Activated naive CD4-positive, alpha-beta T cell treated with anti-CD3 and anti-CD28 coated beads, Interleukin-2, amount 10 ng/mL, durations not matched to agents 7 days and 5 days (primary cell): Measurements from ENCODE around the gene KRT86.
A peak's percentile ranks its signal among the peaks of the same experiment; 100 is the strongest.
"Not testable (repeated sequence)": the region's sequence is repeated elsewhere in the genome, so short reads cannot be mapped to it uniquely, and the experiment has no call there.

Source experiments
- CTCF ChIA-PET: fragments of 350-600 bp; sonication (Branson Sonifier 250); formaldehyde crosslinking; loops from one replicate; lab custom pipeline; 2021; ENCODE audit warnings: antibody characterized with exemption; lab: Charles Lee
- DNase-seq: peaks from one replicate; pipeline ENCODE4 v3.0.0-alpha.2; 2020
- H3K27ac Mint-ChIP-seq: one replicate; pipeline ENCODE4 v1.8.0; 2021; ENCODE audit warnings: mild to moderate bottlenecking, moderate library complexity, mixed read lengths
- H3K27me3 Mint-ChIP-seq: one replicate; pipeline ENCODE4 v1.8.0; 2021; ENCODE audit warnings: mild to moderate bottlenecking, mixed read lengths
- H3K36me3 Mint-ChIP-seq: one replicate; pipeline ENCODE4 v1.8.0; 2021; ENCODE audit warnings: mixed read lengths
- H3K4me1 Mint-ChIP-seq: one replicate; pipeline ENCODE4 v1.8.0; 2021; ENCODE audit warnings: mixed read lengths
- H3K4me3 Mint-ChIP-seq: one replicate; pipeline ENCODE4 v1.8.0; 2021; ENCODE audit warnings: mild to moderate bottlenecking, moderate library complexity, mixed read lengths
- H3K9me3 Mint-ChIP-seq: one replicate; pipeline ENCODE4 v1.8.0; 2021; ENCODE audit warnings: mixed read lengths

Gene KRT86

GRCh38 chr12:52291267-52291935, 17.0 kb downstream of the KRT86 start, which contains the start of gene KRT81:
Gene KRT81 (minus strand): TSS chr12:52291534. CDS start chr12:52291465, 69 bp downstream.
- CTCF ChIA-PET, result no interaction called here

GRCh38 chr12:52293926-52294325, 19.5 kb downstream of the KRT86 start:
- Mint-ChIP-seq H3K4me1 (peaks cover 4% of the 10 kb centered on the region), H3K9me3 (no peaks in the 10 kb centered on the region), H3K36me3 (no peaks in the 10 kb centered on the region), H3K4me3 (no peak overlapping the region), H3K27me3 (peaks cover 42% of the 10 kb centered on the region), H3K27ac (no peak overlapping the region)
- DNase-seq, result peak; percentile 6
- CTCF ChIA-PET, result interaction anchor here (1.2 to 2.2 kb wide), 6 partner anchors 14 to 80 kb away, joined by 3 to 9 read pairs (median 4); no protein-coding TSS in a partner anchor

More at GRCh38 chr12:52291267-52291935, 17.0 kb downstream of the KRT86 start, which contains the start of gene KRT81:
- H3K27ac Mint-ChIP-seq, result no peak within 1 kb of the TSS
- peaks cover 42% of the 10 kb centered on the region for H3K27me3 Mint-ChIP-seq
- H3K4me1 Mint-ChIP-seq, result peaks cover 17% of the 10 kb centered on the region
- no peaks in the 10 kb centered on the region for H3K36me3 Mint-ChIP-seq
- no peaks in the 10 kb centered on the region for H3K9me3 Mint-ChIP-seq
- no peak within 1 kb of the TSS for H3K4me3 Mint-ChIP-seq
- DNase-seq, result peak; percentile 11

- H3K9me3 Mint-ChIP-seq, result no peaks in the 10 kb centered on the region
- no peak for DNase-seq
- no peak overlapping the region for H3K4me3 Mint-ChIP-seq
- H3K36me3 Mint-ChIP-seq, result no peaks in the 10 kb centered on the region
- CTCF ChIA-PET, result interaction anchor here (0.6 to 2.2 kb wide), 6 partner anchors 13 to 81 kb away, joined by 3 to 9 read pairs (median 4); no protein-coding TSS in a partner anchor
- peaks cover 4% of the 10 kb centered on the region for H3K4me1 Mint-ChIP-seq
- H3K27me3 Mint-ChIP-seq, result peaks cover 45% of the 10 kb centered on the region
- no peak overlapping the region for H3K27ac Mint-ChIP-seq
Observed at GRCh38 chr12:52294803-52295202, 20.4 kb downstream of the KRT86 start.

DNA sequence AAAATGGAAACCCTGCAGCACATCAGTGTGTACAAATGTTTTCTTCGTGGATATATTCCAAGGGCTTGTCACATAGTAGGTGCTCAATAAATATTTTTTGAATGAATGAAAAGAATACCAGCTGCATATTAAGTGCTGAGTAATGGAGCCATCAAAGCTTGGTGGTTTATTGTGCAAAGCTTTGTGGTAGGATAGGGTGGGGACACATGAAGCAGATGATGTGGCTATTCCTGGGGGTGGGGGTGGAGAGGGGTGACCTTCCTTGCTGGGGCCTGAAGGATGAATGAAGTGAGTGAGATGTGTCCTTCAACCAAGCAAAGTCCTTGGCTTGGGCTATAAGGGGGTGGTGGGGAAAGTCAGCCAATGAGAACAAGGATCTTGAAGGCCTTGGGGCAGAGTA, 21.2 kb downstream of the KRT86 start:
- peaks cover 4% of the 10 kb centered on the region for H3K4me1 Mint-ChIP-seq
- no peak for DNase-seq
- H3K27ac Mint-ChIP-seq, result no peak overlapping the region
- H3K27me3 Mint-ChIP-seq, result peaks cover 46% of the 10 kb centered on the region
- CTCF ChIA-PET, result interaction anchor here (1.1 to 2.2 kb wide), 5 partner anchors 12 to 176 kb away, joined by 3 to 7 read pairs (median 3); no protein-coding TSS in a partner anchor
- no peaks in the 10 kb centered on the region for H3K36me3 Mint-ChIP-seq
- H3K9me3 Mint-ChIP-seq, result no peaks in the 10 kb centered on the region
- no peak overlapping the region for H3K4me3 Mint-ChIP-seq

DNA sequence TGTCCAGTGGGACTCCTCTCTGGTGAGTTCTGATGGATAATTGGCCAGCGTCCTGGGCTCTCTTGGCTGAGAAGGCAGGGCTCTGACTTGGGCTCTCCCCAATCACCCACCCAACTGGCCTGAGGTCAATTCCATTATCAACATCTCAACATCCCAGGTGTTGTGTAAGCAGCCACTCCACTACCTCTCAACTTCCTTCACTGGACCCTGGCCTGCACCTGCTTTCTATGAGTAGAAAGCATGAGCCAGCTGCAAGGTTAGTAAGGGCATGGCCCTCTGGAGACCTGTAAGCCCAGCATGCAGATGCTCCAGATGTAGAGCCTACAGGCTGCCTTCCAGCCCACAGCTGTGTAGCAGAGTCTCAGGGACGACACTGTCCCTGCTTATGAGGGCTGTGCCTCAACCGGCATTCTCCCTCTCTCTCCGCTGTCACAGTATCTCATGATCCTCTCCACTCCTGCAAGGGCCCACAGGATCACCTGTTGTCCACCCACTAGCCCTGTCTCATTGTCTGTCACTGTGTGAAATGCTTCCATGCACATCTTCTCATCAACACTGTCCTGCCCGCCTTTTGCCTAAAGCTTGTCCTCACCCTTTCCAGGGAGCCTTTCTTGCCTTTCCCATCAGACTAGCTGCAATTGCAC, 22.2 kb downstream of the KRT86 start:
- H3K27ac Mint-ChIP-seq, result no peak overlapping the region
- peaks cover 50% of the 10 kb centered on the region for H3K27me3 Mint-ChIP-seq
- no peaks in the 10 kb centered on the region for H3K36me3 Mint-ChIP-seq
- CTCF ChIA-PET, result interaction anchor here (1.1 kb wide), 1 partner anchor 177 kb away, joined by 3 read pairs; no protein-coding TSS in a partner anchor
- no peaks in the 10 kb centered on the region for H3K9me3 Mint-ChIP-seq
- DNase-seq, result peak; percentile 2
- H3K4me3 Mint-ChIP-seq, result no peak overlapping the region
- H3K4me1 Mint-ChIP-seq, result peaks cover 4% of the 10 kb centered on the region

- Mint-ChIP-seq H3K36me3 (no peaks in the 10 kb centered on the region), H3K27me3 (peaks cover 41% of the 10 kb centered on the region), H3K27ac (no peak overlapping the region), H3K4me3 (no peak overlapping the region), H3K9me3 (no peaks in the 10 kb centered on the region), H3K4me1 (peaks cover 4% of the 10 kb centered on the region)
- no peak for DNase-seq
- CTCF ChIA-PET, result interaction anchor here (1.0 kb wide), 1 partner anchor 19 kb away, joined by 3 read pairs; no protein-coding TSS in a partner anchor
Observed at GRCh38 chr12:52298677-52299190, 24.3 kb downstream of the KRT86 start.

GRCh38 chr12:52300796-52301691, 26.6 kb downstream of the KRT86 start:
- peaks cover 52% of the 10 kb centered on the region for H3K27me3 Mint-ChIP-seq
- peaks cover 15% of the 10 kb centered on the region for H3K4me1 Mint-ChIP-seq
- DNase-seq, result peak; percentile 11
- CTCF ChIA-PET, result no interaction called here
- H3K36me3 Mint-ChIP-seq, result no peaks in the 10 kb centered on the region
- H3K27ac Mint-ChIP-seq, result no peak overlapping the region
- no peaks in the 10 kb centered on the region for H3K9me3 Mint-ChIP-seq
- no peak overlapping the region for H3K4me3 Mint-ChIP-seq

- DNase-seq, result peak; percentile 12
- peaks cover 52% of the 10 kb centered on the region for H3K27me3 Mint-ChIP-seq
- H3K36me3 Mint-ChIP-seq, H3K9me3 Mint-ChIP-seq, CTCF ChIA-PET, H3K4me3 Mint-ChIP-seq, H3K27ac Mint-ChIP-seq: not testable (repeated sequence)
- peaks cover 18% of the 10 kb centered on the region for H3K4me1 Mint-ChIP-seq
Observed at GRCh38 chr12:52301721-52302120, 27.3 kb downstream of the KRT86 start.

DNA sequence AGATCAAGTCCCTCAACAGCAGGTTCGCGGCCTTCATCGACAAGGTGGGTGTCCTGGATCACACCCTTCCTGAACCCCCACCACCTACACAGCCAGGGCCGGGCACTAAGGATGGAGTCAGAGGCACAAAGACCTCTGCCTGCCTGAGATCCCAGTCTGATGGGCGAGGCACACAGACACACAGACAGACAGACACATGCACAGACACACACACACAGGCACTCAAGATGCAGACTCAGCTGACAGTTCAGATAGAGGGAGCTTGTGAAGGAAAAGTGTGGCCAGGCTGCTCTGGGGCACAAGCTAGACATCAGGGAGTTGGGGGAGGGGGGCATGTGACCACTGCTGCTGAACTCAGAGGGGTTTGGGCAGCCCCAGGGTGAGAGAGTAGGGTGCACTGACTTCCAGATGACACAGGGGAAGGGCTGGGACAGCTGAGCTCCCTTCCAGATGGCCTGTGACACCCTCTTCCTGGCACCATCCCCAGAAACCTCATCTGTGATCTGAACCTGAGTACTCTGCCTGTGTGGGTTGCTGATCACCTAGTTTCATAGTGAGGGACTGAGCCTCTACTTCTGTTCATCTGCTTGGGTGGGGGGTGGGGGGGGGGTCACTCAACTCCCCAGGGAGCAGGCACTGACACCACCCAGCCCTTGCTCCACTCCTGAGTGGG, 27.9 kb downstream of the KRT86 start:
- H3K4me3 Mint-ChIP-seq, H3K27ac Mint-ChIP-seq, H3K36me3 Mint-ChIP-seq, DNase-seq, H3K9me3 Mint-ChIP-seq, CTCF ChIA-PET: not testable (repeated sequence)
- peaks cover 52% of the 10 kb centered on the region for H3K27me3 Mint-ChIP-seq
- H3K4me1 Mint-ChIP-seq, result peaks cover 18% of the 10 kb centered on the region

DNA sequence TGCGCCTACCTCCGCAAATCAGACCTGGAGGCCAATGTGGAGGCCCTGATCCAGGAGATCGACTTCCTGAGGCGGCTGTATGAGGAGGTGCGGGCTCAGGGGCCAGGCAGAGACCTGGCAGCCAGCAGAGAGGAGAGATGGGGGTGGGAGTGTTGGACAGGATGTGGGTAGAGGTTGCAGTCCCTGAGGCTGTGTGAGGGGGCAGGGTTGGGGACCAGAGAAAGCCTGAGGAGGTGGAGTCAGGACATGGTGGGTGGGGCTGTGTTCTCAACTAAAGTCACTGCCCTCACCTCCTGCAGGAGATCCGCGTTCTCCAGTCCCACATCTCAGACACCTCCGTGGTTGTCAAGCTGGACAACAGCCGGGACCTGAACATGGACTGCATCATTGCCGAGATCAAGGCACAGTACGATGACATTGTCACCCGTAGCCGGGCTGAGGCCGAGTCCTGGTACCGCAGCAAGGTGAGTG, 30.5 kb downstream of the KRT86 start:
- H3K36me3 Mint-ChIP-seq, H3K27ac Mint-ChIP-seq, H3K4me3 Mint-ChIP-seq, H3K9me3 Mint-ChIP-seq: not testable (repeated sequence)
- peak; percentile 50 for DNase-seq
- CTCF ChIA-PET, result interaction anchor here (4.1 kb wide), 1 partner anchor 84 kb away, joined by 23 read pairs; no protein-coding TSS in a partner anchor
- Mint-ChIP-seq H3K4me1 (peaks cover 28% of the 10 kb centered on the region), H3K27me3 (peaks cover 66% of the 10 kb centered on the region)

- Mint-ChIP-seq H3K27ac (no peak overlapping the region), H3K27me3 (peaks cover 72% of the 10 kb centered on the region), H3K4me1 (peaks cover 28% of the 10 kb centered on the region), H3K4me3 (no peak overlapping the region), H3K36me3 (no peaks in the 10 kb centered on the region), H3K9me3 (no peaks in the 10 kb centered on the region)
- CTCF ChIA-PET, result interaction anchor here (1.1 to 4.1 kb wide), 10 partner anchors 10 to 155 kb away, joined by 3 to 23 read pairs (median 4); no protein-coding TSS in a partner anchor
- peak; percentile 19 for DNase-seq
Observed at GRCh38 chr12:52305921-52306705, 31.7 kb downstream of the KRT86 start.

GRCh38 chr12:52306731-52307130, 32.3 kb downstream of the KRT86 start:
- H3K9me3 Mint-ChIP-seq, result no peaks in the 10 kb centered on the region
- H3K36me3 Mint-ChIP-seq, result no peaks in the 10 kb centered on the region
- peak; percentile 11 for DNase-seq
- no peak overlapping the region for H3K4me3 Mint-ChIP-seq
- H3K4me1 Mint-ChIP-seq, result peaks cover 28% of the 10 kb centered on the region
- CTCF ChIA-PET, result interaction anchor here (1.0 to 4.1 kb wide), 12 partner anchors 10 to 155 kb away, joined by 3 to 23 read pairs (median 4); no protein-coding TSS in a partner anchor
- H3K27me3 Mint-ChIP-seq, result peaks cover 75% of the 10 kb centered on the region
- H3K27ac Mint-ChIP-seq, result no peak overlapping the region
